Measurements from ENCODE around the gene PPFIA1. TPM values are rescaled to one million over a fixed set of nuclear protein-coding genes. Genes with fewer than 3 reads are reported as not detected.

PPFIA1 gene
- total and polyA plus RNA-seq, 4 donors: 19.0 to 74.7 (median 49.0) TPM

DNA sequence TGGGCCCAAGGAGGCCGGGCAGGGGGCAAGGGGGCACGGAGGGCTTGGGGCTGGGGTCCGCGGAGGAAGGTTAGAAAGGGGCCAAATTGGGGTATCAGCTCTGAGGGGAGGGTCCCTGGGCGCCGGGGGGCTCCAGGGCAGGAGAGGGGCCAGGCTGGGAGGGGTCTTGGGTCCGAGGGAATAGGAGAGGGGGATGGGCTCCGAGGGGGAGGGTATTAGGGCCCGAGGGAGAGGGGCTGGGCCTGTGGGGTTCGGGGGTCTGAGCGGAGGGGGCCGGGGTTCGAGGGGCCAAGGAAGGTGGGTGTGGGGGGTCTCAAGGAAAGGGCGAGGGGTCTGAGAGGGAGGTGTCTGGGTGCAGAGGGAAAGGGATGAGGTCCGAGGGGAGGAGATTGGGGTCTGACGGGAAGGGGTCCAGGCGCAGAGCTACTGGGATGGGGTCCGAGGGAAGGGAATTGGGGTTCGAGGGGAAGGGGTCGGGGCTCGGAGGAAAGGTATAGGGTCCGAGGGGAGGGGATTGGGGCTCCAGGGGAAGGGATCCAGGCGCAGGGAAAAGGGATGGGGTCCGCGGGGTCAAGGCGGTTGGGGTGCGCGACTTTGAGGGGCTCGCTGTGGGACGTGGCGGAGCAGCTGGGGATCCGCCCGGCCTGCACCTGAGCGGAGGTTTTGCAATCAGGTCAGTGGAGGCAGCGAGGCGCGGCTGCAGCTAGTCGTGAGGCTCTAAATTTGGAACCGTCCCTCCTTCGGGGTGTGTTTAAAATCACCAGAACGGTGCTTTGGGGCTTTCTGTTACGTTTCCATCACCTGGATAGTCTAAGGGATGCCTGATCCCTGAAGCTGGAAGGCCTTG is 128.6 kb downstream of the PPFIA1 start:
- peak overlapping the region; percentile 38 to 86 for H3K27ac ChIP-seq (ENCODE audit: low read depth in 1 of 2, low read length in 2 of 2)
- ATAC-seq (ENCODE audit: low FRiP score): peak; percentile 23
- DNase-seq: peak in 1 of 2 donors; percentile 62
- WGBS, 2 donors: 1 to 2% methylated on average over 42 of the region's 42 CpGs
- peaks cover 0 to 4% of the 10 kb centered on the region in 2 donors for H3K4me1 ChIP-seq (ENCODE audit: control insufficient read depth in 1 of 2, insufficient read depth in 2 of 2, low read length in 2 of 2)
- H3K9me3 ChIP-seq (ENCODE audit: control insufficient read depth, low read length): no peaks in the 10 kb centered on the region
- peak overlapping the region; percentile 96 for H3K4me3 ChIP-seq (ENCODE audit: low read length in 2 of 2)
- intact Hi-C loops (cut with DNase I): loop anchor here (5.0 kb wide), 2 partner anchors 37 to 127 kb away; partner anchors contain the start of gene PPFIA1 (in 1 of the 2)
- no peaks in the 10 kb centered on the region for H3K27me3 ChIP-seq (ENCODE audit: control insufficient read depth in 1 of 2, insufficient read depth in 2 of 2, low read length in 1 of 2)
- no peaks in the 10 kb centered on the region for H3K36me3 ChIP-seq (ENCODE audit: control insufficient read depth in 1 of 2, insufficient read depth in 2 of 2, low read length in 1 of 2)

DNA sequence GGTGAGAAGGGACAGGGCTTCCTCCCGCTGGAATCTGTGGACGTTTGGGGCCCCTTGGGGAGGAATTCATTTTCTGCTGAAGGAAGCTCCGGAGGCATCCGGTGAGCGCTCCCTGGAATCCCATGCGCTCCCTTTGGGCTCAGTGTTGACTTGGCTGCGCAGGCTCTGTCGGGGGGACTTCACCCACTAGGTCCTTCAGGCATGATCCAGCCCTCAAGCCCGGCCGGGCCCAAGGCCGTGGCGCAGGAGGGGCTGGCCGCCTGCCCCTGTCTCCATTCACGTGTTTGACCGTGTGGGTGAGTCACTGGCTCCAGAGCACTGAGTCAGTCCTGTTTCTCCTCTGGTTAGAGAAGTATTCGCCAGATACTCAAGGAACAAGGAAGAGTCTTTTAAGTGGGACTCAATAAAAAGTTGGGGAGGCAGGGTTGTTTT is 129.2 kb downstream of the PPFIA1 start:
- WGBS, 2 donors: 1 to 4% methylated on average over 16 of the region's 16 CpGs
- Histone ChIP-seq H3K4me3 (ENCODE audit: low read length in 2 of 2) (peak overlapping the region; percentile 96), H3K27me3 (ENCODE audit: control insufficient read depth in 1 of 2, insufficient read depth in 2 of 2, low read length in 1 of 2) (no peaks in the 10 kb centered on the region), H3K27ac (ENCODE audit: low read depth in 1 of 2, low read length in 2 of 2) (peak overlapping the region; percentile 38 to 86), H3K36me3 (ENCODE audit: control insufficient read depth in 1 of 2, insufficient read depth in 2 of 2, low read length in 1 of 2) (no peaks in the 10 kb centered on the region), H3K4me1 (ENCODE audit: control insufficient read depth in 1 of 2, insufficient read depth in 2 of 2, low read length in 2 of 2) (peaks cover 0 to 4% of the 10 kb centered on the region in 2 donors), H3K9me3 (ENCODE audit: control insufficient read depth, low read length) (no peaks in the 10 kb centered on the region)
- intact Hi-C loops (cut with DNase I): loop anchor here (5.0 kb wide), 2 partner anchors 37 to 127 kb away; partner anchors contain the start of gene PPFIA1 (in 1 of the 2)
- DNase-seq (peak; percentile 93 to 96), ATAC-seq (ENCODE audit: low FRiP score) (peak; percentile 91)

DNA sequence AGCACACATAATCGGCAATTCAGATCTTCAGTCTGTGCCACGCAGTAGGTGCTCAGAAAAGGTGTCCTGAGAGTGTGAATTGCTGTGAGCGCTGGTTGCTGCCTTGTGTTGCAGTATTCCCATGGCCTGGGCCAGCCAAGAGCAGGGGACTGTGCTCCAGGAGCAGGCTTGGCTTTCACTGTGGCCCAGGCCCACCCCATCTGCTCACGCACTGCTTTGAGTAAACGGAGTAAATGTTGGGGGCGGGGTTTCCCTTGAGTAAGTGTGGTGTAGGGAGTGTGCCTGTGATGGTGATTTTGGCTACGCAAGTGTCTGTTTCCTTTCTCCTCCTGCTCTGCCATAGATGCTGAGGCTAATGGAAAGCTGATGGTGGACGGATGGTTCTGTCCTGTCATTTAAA is 130.2 kb downstream of the PPFIA1 start:
- DNase-seq (no peak), ATAC-seq (ENCODE audit: low FRiP score) (no peak)
- Histone ChIP-seq H3K27me3 (ENCODE audit: control insufficient read depth in 1 of 2, insufficient read depth in 2 of 2, low read length in 1 of 2) (no peaks in the 10 kb centered on the region), H3K9me3 (ENCODE audit: control insufficient read depth, low read length) (no peaks in the 10 kb centered on the region), H3K4me3 (ENCODE audit: low read length in 2 of 2) (no peak overlapping the region), H3K36me3 (ENCODE audit: control insufficient read depth in 1 of 2, insufficient read depth in 2 of 2, low read length in 1 of 2) (no peaks in the 10 kb centered on the region), H3K27ac (ENCODE audit: low read depth in 1 of 2, low read length in 2 of 2) (peak overlapping the region in 1 of 2 donors; percentile 74), H3K4me1 (ENCODE audit: control insufficient read depth in 1 of 2, insufficient read depth in 2 of 2, low read length in 2 of 2) (peaks cover 0 to 4% of the 10 kb centered on the region in 2 donors)
- 84 to 85% methylated on average over 8 of the region's 8 CpGs for WGBS, 2 donors
- intact Hi-C loops (cut with DNase I): no loop called here

GRCh38 chr11:70402016-70402415 is 131.5 kb downstream of the PPFIA1 start:
- DNase-seq: no peak
- Histone ChIP-seq H3K4me3 (ENCODE audit: low read length in 2 of 2) (no peak overlapping the region), H3K27me3 (ENCODE audit: control insufficient read depth in 1 of 2, insufficient read depth in 2 of 2, low read length in 1 of 2) (no peaks in the 10 kb centered on the region), H3K27ac (ENCODE audit: low read depth in 1 of 2, low read length in 2 of 2) (no peak overlapping the region), H3K36me3 (ENCODE audit: control insufficient read depth in 1 of 2, insufficient read depth in 2 of 2, low read length in 1 of 2) (peaks cover 0 to 1% of the 10 kb centered on the region in 2 donors), H3K9me3 (ENCODE audit: control insufficient read depth, low read length) (no peaks in the 10 kb centered on the region), H3K4me1 (ENCODE audit: control insufficient read depth in 1 of 2, insufficient read depth in 2 of 2, low read length in 2 of 2) (peaks cover 0 to 4% of the 10 kb centered on the region in 2 donors)
- intact Hi-C loops (cut with DNase I): no loop called here
- ATAC-seq (ENCODE audit: low FRiP score): no peak
- 75 to 79% methylated on average over 10 of the region's 10 CpGs for WGBS, 2 donors

DNA sequence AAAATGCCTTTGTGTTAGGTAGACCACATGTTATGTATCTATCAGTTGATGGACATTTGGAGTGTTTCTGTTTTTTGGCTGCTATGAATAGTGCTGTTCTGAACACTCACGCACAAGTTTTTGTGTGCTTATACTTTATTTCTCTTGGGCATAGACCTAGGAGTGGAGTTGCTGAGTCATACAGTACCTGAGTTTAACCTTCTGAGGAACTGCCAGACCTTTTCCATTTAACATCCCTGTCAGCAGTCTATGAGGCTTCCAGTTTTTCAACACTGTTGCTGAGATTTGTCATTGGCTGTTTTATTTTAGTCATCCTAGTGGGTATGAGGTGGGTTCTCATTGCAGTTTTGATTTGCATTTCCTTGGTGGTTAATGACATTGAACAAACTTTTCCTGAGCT is 132.2 kb downstream of the PPFIA1 start:
- ATAC-seq (ENCODE audit: low FRiP score) (no peak), DNase-seq (no peak)
- peaks cover 0 to 4% of the 10 kb centered on the region in 2 donors for H3K4me1 ChIP-seq (ENCODE audit: control insufficient read depth in 1 of 2, insufficient read depth in 2 of 2, low read length in 2 of 2)
- no peak overlapping the region for H3K27ac ChIP-seq (ENCODE audit: low read depth in 1 of 2, low read length in 2 of 2)
- 3 to 9% methylated on average over 1 of the region's 1 CpG for WGBS, 2 donors
- intact Hi-C loops (cut with DNase I): no loop called here
- no peaks in the 10 kb centered on the region for H3K9me3 ChIP-seq (ENCODE audit: control insufficient read depth, low read length)
- no peak overlapping the region for H3K4me3 ChIP-seq (ENCODE audit: low read length in 2 of 2)
- no peaks in the 10 kb centered on the region for H3K27me3 ChIP-seq (ENCODE audit: control insufficient read depth in 1 of 2, insufficient read depth in 2 of 2, low read length in 1 of 2)
- peaks cover 0 to 6% of the 10 kb centered on the region in 2 donors for H3K36me3 ChIP-seq (ENCODE audit: control insufficient read depth in 1 of 2, insufficient read depth in 2 of 2, low read length in 1 of 2)

GRCh38 chr11:70404244-70404643 is 133.8 kb downstream of the PPFIA1 start:
- H3K4me1 ChIP-seq (ENCODE audit: control insufficient read depth in 1 of 2, insufficient read depth in 2 of 2, low read length in 2 of 2): peaks cover 0 to 4% of the 10 kb centered on the region in 2 donors
- 86% methylated on average over 11 of the region's 11 CpGs for WGBS, 2 donors
- intact Hi-C loops (cut with DNase I): no loop called here

DNA sequence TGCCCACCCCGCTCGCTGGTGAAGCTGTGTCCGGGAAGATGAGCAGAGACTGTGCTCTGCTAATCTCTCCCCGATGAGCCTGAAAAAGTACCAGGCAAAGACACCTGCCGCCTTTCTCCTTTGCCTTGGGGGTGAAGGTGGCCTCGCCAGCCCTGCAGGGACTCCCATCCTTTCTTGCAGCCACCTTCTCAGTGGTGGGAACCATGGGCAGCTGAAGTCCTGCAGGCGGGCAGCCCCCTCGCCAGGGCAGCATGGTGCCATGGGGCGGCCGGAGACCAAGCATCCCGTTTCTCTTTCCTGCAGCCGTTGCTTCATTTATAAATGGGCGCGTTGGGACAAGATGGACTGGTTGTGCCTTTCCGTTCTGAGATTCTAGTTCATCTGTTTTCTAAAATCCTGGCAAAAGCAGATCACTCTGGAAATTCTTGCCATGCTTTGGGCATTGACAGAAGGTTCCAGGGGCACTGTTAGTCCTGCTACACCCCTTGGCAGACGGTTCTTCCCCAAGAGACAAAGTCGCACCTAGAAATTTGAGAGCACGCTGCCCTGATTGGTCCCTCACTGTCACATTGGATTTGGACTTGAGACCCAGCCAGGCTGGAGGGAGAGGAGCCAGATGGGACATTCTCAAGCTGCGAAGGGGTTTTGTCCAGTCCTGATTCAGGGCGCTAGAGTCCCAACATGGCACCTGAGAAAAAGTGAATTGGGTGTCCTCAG is 135.3 kb downstream of the PPFIA1 start:
- ATAC-seq (ENCODE audit: low FRiP score) (no peak), DNase-seq (no peak)
- Histone ChIP-seq H3K4me1 (ENCODE audit: control insufficient read depth in 1 of 2, insufficient read depth in 2 of 2, low read length in 2 of 2) (peaks cover 0 to 1% of the 10 kb centered on the region in 2 donors), H3K27me3 (ENCODE audit: control insufficient read depth in 1 of 2, insufficient read depth in 2 of 2, low read length in 1 of 2) (no peaks in the 10 kb centered on the region), H3K9me3 (ENCODE audit: control insufficient read depth, low read length) (no peaks in the 10 kb centered on the region), H3K4me3 (ENCODE audit: low read length in 2 of 2) (no peak overlapping the region), H3K27ac (ENCODE audit: low read depth in 1 of 2, low read length in 2 of 2) (no peak overlapping the region), H3K36me3 (ENCODE audit: control insufficient read depth in 1 of 2, insufficient read depth in 2 of 2, low read length in 1 of 2) (peaks cover 3 to 15% of the 10 kb centered on the region in 2 donors)
- intact Hi-C loops (cut with DNase I): no loop called here
- WGBS, 2 donors: 91% methylated on average over 20 of the region's 20 CpGs

More at GRCh38 chr11:70404244-70404643, 133.8 kb downstream of the PPFIA1 start:
- Histone ChIP-seq H3K36me3 (ENCODE audit: control insufficient read depth in 1 of 2, insufficient read depth in 2 of 2, low read length in 1 of 2) (peaks cover 0 to 6% of the 10 kb centered on the region in 2 donors), H3K9me3 (ENCODE audit: control insufficient read depth, low read length) (no peaks in the 10 kb centered on the region), H3K4me3 (ENCODE audit: low read length in 2 of 2) (no peak overlapping the region), H3K27me3 (ENCODE audit: control insufficient read depth in 1 of 2, insufficient read depth in 2 of 2, low read length in 1 of 2) (no peaks in the 10 kb centered on the region), H3K27ac (ENCODE audit: low read depth in 1 of 2, low read length in 2 of 2) (no peak overlapping the region)
- no peak for ATAC-seq (ENCODE audit: low FRiP score)
- DNase-seq: no peak

GRCh38 chr11:70407121-70407520 is 136.6 kb downstream of the PPFIA1 start:
- ATAC-seq (ENCODE audit: low FRiP score) (no peak), DNase-seq (no peak)
- intact Hi-C loops (cut with DNase I): no loop called here
- Histone ChIP-seq H3K27me3 (ENCODE audit: control insufficient read depth in 1 of 2, insufficient read depth in 2 of 2, low read length in 1 of 2) (no peaks in the 10 kb centered on the region), H3K36me3 (ENCODE audit: control insufficient read depth in 1 of 2, insufficient read depth in 2 of 2, low read length in 1 of 2) (peaks cover 3 to 21% of the 10 kb centered on the region in 2 donors), H3K9me3 (ENCODE audit: control insufficient read depth, low read length) (no peaks in the 10 kb centered on the region), H3K4me3 (ENCODE audit: low read length in 2 of 2) (no peak overlapping the region), H3K4me1 (ENCODE audit: control insufficient read depth in 1 of 2, insufficient read depth in 2 of 2, low read length in 2 of 2) (no peaks in the 10 kb centered on the region), H3K27ac (ENCODE audit: low read depth in 1 of 2, low read length in 2 of 2) (no peak overlapping the region)
- 88 to 94% methylated on average over 13 of the region's 13 CpGs for WGBS, 2 donors

Data from aorta (tissue), 5 donors.